ENCODE data around the gene RAB25.
"Not testable (repeated sequence)": the region's sequence is repeated elsewhere in the genome, so short reads cannot be mapped to it uniquely, and the experiment has no call there.

RAB25 gene

GRCh38 chr1:156060937-156061636, at the start of gene RAB25:
Gene RAB25, plus strand, starts transcription at chr1:156061160. Its CDS starts 241 bp downstream, at chr1:156061401.
- DNase-seq = peak; percentile 48

- no peak for DNase-seq
Measured at GRCh38 chr1:156012051-156012817, 48.7 kb upstream of the RAB25 start.

GRCh38 chr1:156014829-156015228, 46.1 kb upstream of the RAB25 start:
- no peak for DNase-seq

- DNase-seq = no peak
Measured at GRCh38 chr1:156019946-156020292, 41.0 kb upstream of the RAB25 start.

- peak; percentile 83 for DNase-seq
Measured at GRCh38 chr1:156020293-156021092, 40.5 kb upstream of the RAB25 start, which contains the start of gene SSR2. Gene SSR2, minus strand, starts transcription at chr1:156020951. Its CDS starts 784 bp downstream, at chr1:156020167.

GRCh38 chr1:156021093-156021428, 39.9 kb upstream of the RAB25 start:
- DNase-seq = no peak

GRCh38 chr1:156021954-156022353, 39.0 kb upstream of the RAB25 start:
- no peak for DNase-seq

GRCh38 chr1:156024801-156025200, 36.2 kb upstream of the RAB25 start:
- DNase-seq = no peak

GRCh38 chr1:156025876-156026275, 35.1 kb upstream of the RAB25 start:
- no peak for DNase-seq

GRCh38 chr1:156026588-156026987, 34.4 kb upstream of the RAB25 start:
- no peak for DNase-seq

GRCh38 chr1:156033011-156033410, 27.9 kb upstream of the RAB25 start:
- no peak for DNase-seq

- not testable (repeated sequence) for DNase-seq
Measured at GRCh38 chr1:156034991-156035390, 26.0 kb upstream of the RAB25 start.

- no peak for DNase-seq
Measured at GRCh38 chr1:156042828-156043227, 18.1 kb upstream of the RAB25 start.

- DNase-seq = no peak
Measured at GRCh38 chr1:156045076-156045475, 15.9 kb upstream of the RAB25 start.

- DNase-seq = no peak
Measured at GRCh38 chr1:156048663-156049258, 12.2 kb upstream of the RAB25 start.

GRCh38 chr1:156050376-156050775, 10.6 kb upstream of the RAB25 start:
- no peak for DNase-seq

- no peak for DNase-seq
Measured at GRCh38 chr1:156051011-156051725, 9.8 kb upstream of the RAB25 start.

GRCh38 chr1:156052862-156053767, 7.8 kb upstream of the RAB25 start:
- DNase-seq = no peak

- DNase-seq = peak; percentile 63
Measured at GRCh38 chr1:156053768-156054499, 7.0 kb upstream of the RAB25 start, which contains the start of gene UBQLN4. Gene UBQLN4, minus strand, starts transcription at chr1:156053798. Its CDS starts 97 bp downstream, at chr1:156053701.

- peak; percentile 93 for DNase-seq
Measured at GRCh38 chr1:156054500-156055280, 6.3 kb upstream of the RAB25 start, which contains the start of gene LAMTOR2. Gene LAMTOR2, plus strand, starts transcription at chr1:156054782. Its CDS starts 108 bp downstream, at chr1:156054890.
